Stimulated activated CD4-positive, alpha-beta T cell treated with anti-CD3 and anti-CD28 coated beads, Interleukin-15, amount 100 ng/mL, for 1 hour (primary cell): ENCODE results near the gene CAMKMT.

Experiments
- DNase-seq, 2 donors: peaks; one replicate each; pipeline ENCODE4 v3.0.0-alpha.2; 2020; ENCODE audit warnings: low read depth in 1 of 2, low spot score in 1 of 2

Gene CAMKMT

GRCh38 chr2:44768438-44769236 lies 406.9 kb downstream of the CAMKMT start:
- DNase-seq = no peak

- no peak for DNase-seq
Observed at GRCh38 chr2:44769349-44770011, 407.7 kb downstream of the CAMKMT start.

GRCh38 chr2:44770221-44771195 lies 408.8 kb downstream of the CAMKMT start:
- no peak for DNase-seq

GRCh38 chr2:44771522-44771921 lies 409.8 kb downstream of the CAMKMT start:
- DNase-seq = no peak

- DNase-seq = no peak
Observed at GRCh38 chr2:44772131-44772530, 410.4 kb downstream of the CAMKMT start.

GRCh38 chr2:44772669-44773378 lies 411.1 kb downstream of the CAMKMT start:
- no peak for DNase-seq

GRCh38 chr2:44774826-44775492 lies 413.2 kb downstream of the CAMKMT start:
- no peak for DNase-seq

GRCh38 chr2:44777036-44777435 lies 415.3 kb downstream of the CAMKMT start:
- no peak for DNase-seq

- no peak for DNase-seq
Observed at GRCh38 chr2:44777537-44777936, 415.8 kb downstream of the CAMKMT start.

- DNase-seq = no peak
Observed at GRCh38 chr2:44778221-44778654, 416.5 kb downstream of the CAMKMT start.

GRCh38 chr2:44778671-44779476 lies 417.1 kb downstream of the CAMKMT start:
- DNase-seq = no peak

- no peak for DNase-seq
Observed at GRCh38 chr2:44779793-44780192, 418.0 kb downstream of the CAMKMT start.

- DNase-seq = no peak
Observed at GRCh38 chr2:44780406-44780805, 418.7 kb downstream of the CAMKMT start.

GRCh38 chr2:44785433-44785832 lies 423.7 kb downstream of the CAMKMT start:
- no peak for DNase-seq

GRCh38 chr2:44786045-44786816 lies 424.5 kb downstream of the CAMKMT start:
- no peak for DNase-seq

GRCh38 chr2:44786817-44787214 lies 425.1 kb downstream of the CAMKMT start:
- DNase-seq = no peak

- no peak for DNase-seq
Observed at GRCh38 chr2:44787663-44788062, 425.9 kb downstream of the CAMKMT start.

GRCh38 chr2:44789446-44789845 lies 427.7 kb downstream of the CAMKMT start:
- DNase-seq = no peak
